ENCODE data around the gene CCL14.

CCL14 gene

GRCh38 chr17:35991075-35991474 is 4.5 kb upstream of the CCL14 start:
- no peak for DNase-seq (ENCODE audit: low read depth)
- no peak for TF ChIP-seq CTCF (IDR thresholded peaks at IDR 0.05; ENCODE audit: insufficient read depth, low read depth, low read length, missing control alignments)
- no peak overlapping the region for H3K4me3 ChIP-seq (ENCODE audit: low read depth, low read length)

GRCh38 chr17:35988164-35988563 is 1.6 kb upstream of the CCL14 start:
- no peak for DNase-seq (ENCODE audit: low read depth)
- no peak overlapping the region for H3K4me3 ChIP-seq (ENCODE audit: low read depth, low read length)
- TF ChIP-seq CTCF (IDR thresholded peaks at IDR 0.05; ENCODE audit: insufficient read depth, low read depth, low read length, missing control alignments): no peak

GRCh38 chr17:35984140-35984539 is 2.4 kb downstream of the CCL14 start:
- no peak for DNase-seq (ENCODE audit: low read depth)
- TF ChIP-seq CTCF (IDR thresholded peaks at IDR 0.05; ENCODE audit: insufficient read depth, low read depth, low read length, missing control alignments): no peak

GRCh38 chr17:35982409-35983191 is 3.9 kb downstream of the CCL14 start:
- no peak for DNase-seq (ENCODE audit: low read depth)
- TF ChIP-seq CTCF (IDR thresholded peaks at IDR 0.05; ENCODE audit: insufficient read depth, low read depth, low read length, missing control alignments): no peak
- H3K4me3 ChIP-seq (ENCODE audit: low read depth, low read length): no peak overlapping the region

More at GRCh38 chr17:35984140-35984539, 2.4 kb downstream of the CCL14 start:
- no peak overlapping the region for H3K4me3 ChIP-seq (ENCODE audit: low read depth, low read length)

GRCh38 chr17:35981908-35982330 is 4.6 kb downstream of the CCL14 start:
- TF ChIP-seq CTCF (IDR thresholded peaks at IDR 0.05; ENCODE audit: insufficient read depth, low read depth, low read length, missing control alignments): peak; percentile 28
- H3K4me3 ChIP-seq (ENCODE audit: low read depth, low read length): no peak overlapping the region
- DNase-seq (ENCODE audit: low read depth): peak; percentile 29

- no peak for DNase-seq (ENCODE audit: low read depth)
- H3K4me3 ChIP-seq (ENCODE audit: low read depth, low read length): no peak within 1 kb of the TSS
- no peak for TF ChIP-seq CTCF (IDR thresholded peaks at IDR 0.05; ENCODE audit: insufficient read depth, low read depth, low read length, missing control alignments)
Measured at GRCh38 chr17:35981246-35981645, 5.3 kb downstream of the CCL14 start, which contains the start of gene CCL16. Gene CCL16 (minus strand): TSS chr17:35981497. CDS start chr17:35981420, 77 bp downstream.

- no peak for TF ChIP-seq CTCF (IDR thresholded peaks at IDR 0.05; ENCODE audit: insufficient read depth, low read depth, low read length, missing control alignments)
- DNase-seq (ENCODE audit: low read depth): no peak
- no peak overlapping the region for H3K4me3 ChIP-seq (ENCODE audit: low read depth, low read length)
Measured at GRCh38 chr17:35978346-35978745, 8.2 kb downstream of the CCL14 start.
